HCT116 (cell line): ENCODE measurements around the gene SRPK3.

Experiments
- ATF3 ChIP-seq: IDR thresholded peaks from 2 replicates; pipeline ENCODE4 v1.6.1; 2012
- CEBPB ChIP-seq: IDR thresholded peaks from 2 replicates; pipeline ENCODE4 v1.6.1; 2012; ENCODE audit warnings: low read depth
- CTCF ChIP-seq, 3 experiments: fragments of 200-600 bp in 1 of 3; sonication (generic) in 1 of 3; IDR thresholded peaks in 2 of 3; conservative IDR thresholded peaks in 1 of 3; 2 replicates each; pipeline ENCODE4 v1.5.1; 2012 to 2017; ENCODE audit warnings: low read depth in 2 of 3, low read length in 2 of 3, antibody characterized with exemption in 1 of 3, borderline replicate concordance in 1 of 3, control low read depth in 1 of 3, mild to moderate bottlenecking in 1 of 3, mixed read lengths in 1 of 3, mixed run types in 1 of 3, moderate library complexity in 1 of 3; ENCODE audit not compliant: insufficient read depth in 1 of 3
- EGR1 ChIP-seq: IDR thresholded peaks from 2 replicates; pipeline ENCODE4 v1.6.1; 2012; ENCODE audit warnings: low read depth
- ELF1 ChIP-seq: IDR thresholded peaks from 2 replicates; pipeline ENCODE4 v1.6.1; 2012; ENCODE audit warnings: low read depth, borderline replicate concordance
- EZH2 ChIP-seq: fragments of 200-600 bp; sonication (generic); IDR thresholded peaks from 2 replicates; pipeline ENCODE4 v1.6.1; 2017; ENCODE audit warnings: antibody characterized with exemption, mixed run types
- MAX ChIP-seq: IDR thresholded peaks from 2 replicates; pipeline ENCODE4 v1.6.1; 2012
- POLR2A ChIP-seq: IDR thresholded peaks from 2 replicates; pipeline ENCODE4 v1.7.0; 2011; ENCODE audit warnings: borderline replicate concordance; ENCODE audit not compliant: insufficient read depth, insufficient read length; ENCODE audit errors: extremely low read depth
- RAD21 ChIP-seq: IDR thresholded peaks from 2 replicates; pipeline ENCODE4 v1.6.1; 2012; ENCODE audit warnings: low read depth, mild to moderate bottlenecking
- REST ChIP-seq: IDR thresholded peaks from 2 replicates; pipeline ENCODE4 v1.6.1; 2012; ENCODE audit warnings: low read depth
- TCF7L2 ChIP-seq: IDR thresholded peaks from 2 replicates; pipeline ENCODE4 v1.7.0; 2011; ENCODE audit warnings: borderline replicate concordance, inconsistent platforms; ENCODE audit not compliant: insufficient read depth, insufficient read length; ENCODE audit errors: extremely low read depth
- ZFX ChIP-seq: fragments of 450-650 bp; IDR thresholded peaks from 2 replicates; pipeline ENCODE4 v1.6.1; 2017
- ZNF274 ChIP-seq: fragments of 200-500 bp; sonication (Bioruptor generic); IDR thresholded peaks from 2 replicates; pipeline ENCODE4 v1.6.1; 2014; ENCODE audit warnings: mild to moderate bottlenecking, low read depth, low read length, inconsistent platforms

GRCh38 chrX:153769865-153770600 lies 10.8 kb upstream of the SRPK3 start:
- TF ChIP-seq ATF3 (no peak), POLR2A (no peak), MAX (no peak), EZH2 (no peak), CTCF (IDR thresholded peaks at IDR 0.05 in 2 of 3, conservative IDR thresholded peaks at IDR 0.05 in 1 of 3; ENCODE audit: borderline replicate concordance in 1 of 3, insufficient read depth in 1 of 3, low read depth in 2 of 3, low read length in 2 of 3) (no peak), EGR1 (no peak), ZFX (no peak), REST (no peak), ZNF274 (no peak), RAD21 (no peak), CEBPB (no peak), TCF7L2 (no peak), ELF1 (no peak)
